Neural progenitor cell (in vitro differentiated cells): Measurements from ENCODE around the gene AIFM3. TPM values are rescaled to one million over a fixed set of nuclear protein-coding genes. Genes with fewer than 3 reads are reported as not detected.

Source experiments
- DNase-seq: peaks from one replicate; pipeline ENCODE4 v3.0.0-alpha.2; 2016; ENCODE audit warnings: low spot score
- H2AFZ ChIP-seq: fragments of 200-600 bp; sonication (generic); replicated peaks from 2 replicates; pipeline ENCODE4 v1.6.1; 2016; ENCODE audit warnings: antibody characterized with exemption
- H3F3A ChIP-seq: fragments of 200-600 bp; sonication (generic); 2 replicates; pipeline ENCODE4 v1.6.1; 2016; ENCODE audit warnings: antibody characterized with exemption, low read depth
- H3K27ac ChIP-seq: fragments of 200-600 bp; sonication (generic); 2 replicates; pipeline ENCODE4 v1.5.1; 2016; ENCODE audit warnings: mild to moderate bottlenecking
- H3K27me3 ChIP-seq: fragments of 200-600 bp; sonication (generic); 2 replicates; pipeline ENCODE4 v1.6.1; 2016; ENCODE audit warnings: mild to moderate bottlenecking, moderate library complexity
- H3K36me3 ChIP-seq: fragments of 200-600 bp; sonication (generic); 2 replicates; pipeline ENCODE4 v1.5.1; 2016
- H3K4me1 ChIP-seq: fragments of 200-600 bp; sonication (generic); 2 replicates; pipeline ENCODE4 v1.6.1; 2016; ENCODE audit warnings: mixed run types
- H3K4me2 ChIP-seq: fragments of 200-600 bp; sonication (generic); 2 replicates; pipeline ENCODE4 v1.6.1; 2016
- H3K4me3 ChIP-seq: fragments of 200-600 bp; sonication (generic); 2 replicates; pipeline ENCODE4 v1.5.1; 2016
- H3K79me2 ChIP-seq: fragments of 200-600 bp; sonication (generic); 2 replicates; pipeline ENCODE4 v1.6.1; 2016; ENCODE audit warnings: low read depth
- H3K9ac ChIP-seq: fragments of 200-600 bp; sonication (generic); 2 replicates; pipeline ENCODE4 v1.6.1; 2016
- H3K9me3 ChIP-seq: fragments of 200-600 bp; sonication (generic); 2 replicates; pipeline ENCODE4 v1.5.1; 2016; ENCODE audit warnings: low read depth
- H4K20me1 ChIP-seq: fragments of 200-600 bp; sonication (generic); 2 replicates; pipeline ENCODE4 v1.6.1; 2016; ENCODE audit warnings: low read depth
- H3K27ac Mint-ChIP-seq: 3 replicates; pipeline ENCODE4 v1.8.0; 2021; ENCODE audit warnings: mixed read lengths
- H3K27me3 Mint-ChIP-seq: 2 replicates; pipeline ENCODE4 v1.8.0; 2022; ENCODE audit warnings: low read depth, mild to moderate bottlenecking, inconsistent platforms, moderate library complexity, mixed read lengths; ENCODE audit not compliant: insufficient read depth
- H3K36me3 Mint-ChIP-seq: 3 replicates; pipeline ENCODE4 v1.8.0; 2021; ENCODE audit warnings: mixed read lengths
- H3K4me1 Mint-ChIP-seq: 3 replicates; pipeline ENCODE4 v1.8.0; 2021; ENCODE audit warnings: mixed read lengths
- H3K4me3 Mint-ChIP-seq: 3 replicates; pipeline ENCODE4 v1.8.0; 2021; ENCODE audit warnings: mild to moderate bottlenecking, moderate library complexity, mixed read lengths
- H3K9me3 Mint-ChIP-seq: 3 replicates; pipeline ENCODE4 v1.8.0; 2020; ENCODE audit warnings: mixed read lengths
- EZH2 ChIP-seq: fragments of 200-600 bp; sonication (generic); IDR thresholded peaks from 2 replicates; pipeline ENCODE4 v1.6.1; 2017; ENCODE audit warnings: antibody characterized with exemption, mild to moderate bottlenecking, moderate library complexity
- EZH2phosphoT487 ChIP-seq: fragments of 200-600 bp; sonication (generic); IDR thresholded peaks from 2 replicates; pipeline ENCODE4 v1.6.1; 2017; ENCODE audit warnings: antibody characterized with exemption
- total RNA-seq: library from RNA; depleted of rRNA; stranded (reverse); fragments of >200 nt; gene quantifications from 2 replicates; pipeline ENCODE4 v1.2.3, GENCODE V29; 2015; ENCODE audit warnings: low replicate concordance
- TF ChIP-seq, protein P1 (sequence below): fragments of 200-600 bp; sonication (generic); IDR thresholded peaks from 2 replicates; pipeline ENCODE4 v1.5.1; 2017; ENCODE audit warnings: antibody characterized with exemption, mild to moderate bottlenecking

Gene AIFM3
- total RNA-seq, 1 donor from 2014 or later, result 4.3 TPM

DNA sequence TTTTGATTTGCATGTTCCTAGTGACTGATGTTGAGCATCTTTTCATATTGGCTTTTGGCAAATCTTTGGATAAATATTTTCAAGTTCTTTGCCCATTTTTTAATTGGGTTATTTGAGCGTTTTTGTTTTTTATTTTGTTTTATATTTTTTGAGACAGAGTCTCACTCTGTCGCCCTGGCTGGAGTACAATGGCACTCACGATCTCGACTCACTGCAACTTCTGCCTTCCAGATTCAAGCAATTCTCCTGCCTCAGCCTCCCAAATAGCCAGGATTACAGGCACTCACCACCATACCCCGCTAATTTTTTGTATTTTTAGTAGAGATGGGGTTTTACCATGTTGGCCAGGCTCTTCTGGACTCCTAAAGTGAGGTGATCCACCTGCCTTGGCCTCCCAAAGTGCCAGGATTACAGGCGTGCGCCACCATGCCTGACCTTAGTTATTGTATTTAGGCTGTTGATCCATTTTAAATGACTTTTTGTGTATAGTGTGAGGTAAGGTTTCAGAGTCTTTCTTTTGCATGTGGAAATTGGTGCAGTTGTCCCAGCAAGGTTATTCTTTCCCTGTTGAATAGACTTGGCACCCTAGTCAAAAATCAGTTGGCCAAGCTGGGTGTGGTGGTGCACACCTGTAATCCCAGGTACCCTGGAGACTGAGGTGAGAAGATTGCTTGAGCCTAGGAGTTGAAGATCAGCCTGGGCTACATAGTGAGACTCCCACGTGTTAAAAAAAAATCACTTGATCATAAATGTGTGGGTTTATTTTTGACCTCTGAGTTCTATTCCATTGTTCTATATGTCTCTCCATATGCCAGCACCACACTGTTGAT lies 23.7 kb upstream of the AIFM3 start:
- Histone ChIP-seq H3K79me2 (peaks cover 100% of the 10 kb centered on the region), H3K9ac (no peak overlapping the region), H3K4me2 (no peak overlapping the region), H3K36me3 (no peaks in the 10 kb centered on the region), H2AFZ (no peak overlapping the region), H3K27ac (no peak overlapping the region), H3K9me3 (no peaks in the 10 kb centered on the region), H3F3A (peaks cover 6% of the 10 kb centered on the region), H4K20me1 (peaks cover 98% of the 10 kb centered on the region), H3K27me3 (no peaks in the 10 kb centered on the region), H3K4me3 (no peak overlapping the region), H3K4me1 (no peaks in the 10 kb centered on the region)
- H3K4me3 Mint-ChIP-seq, result no peak overlapping the region
- H3K27me3 Mint-ChIP-seq, result no peaks in the 10 kb centered on the region
- H3K36me3 Mint-ChIP-seq, result peaks cover 45% of the 10 kb centered on the region
- no peak for DNase-seq
- peaks cover 7% of the 10 kb centered on the region for H3K4me1 Mint-ChIP-seq
- no peaks in the 10 kb centered on the region for H3K9me3 Mint-ChIP-seq
- H3K27ac Mint-ChIP-seq, result no peak overlapping the region
- TF ChIP-seq EZH2phosphoT487 (no peak), EZH2 (no peak)
- TF ChIP-seq, protein P1, sequence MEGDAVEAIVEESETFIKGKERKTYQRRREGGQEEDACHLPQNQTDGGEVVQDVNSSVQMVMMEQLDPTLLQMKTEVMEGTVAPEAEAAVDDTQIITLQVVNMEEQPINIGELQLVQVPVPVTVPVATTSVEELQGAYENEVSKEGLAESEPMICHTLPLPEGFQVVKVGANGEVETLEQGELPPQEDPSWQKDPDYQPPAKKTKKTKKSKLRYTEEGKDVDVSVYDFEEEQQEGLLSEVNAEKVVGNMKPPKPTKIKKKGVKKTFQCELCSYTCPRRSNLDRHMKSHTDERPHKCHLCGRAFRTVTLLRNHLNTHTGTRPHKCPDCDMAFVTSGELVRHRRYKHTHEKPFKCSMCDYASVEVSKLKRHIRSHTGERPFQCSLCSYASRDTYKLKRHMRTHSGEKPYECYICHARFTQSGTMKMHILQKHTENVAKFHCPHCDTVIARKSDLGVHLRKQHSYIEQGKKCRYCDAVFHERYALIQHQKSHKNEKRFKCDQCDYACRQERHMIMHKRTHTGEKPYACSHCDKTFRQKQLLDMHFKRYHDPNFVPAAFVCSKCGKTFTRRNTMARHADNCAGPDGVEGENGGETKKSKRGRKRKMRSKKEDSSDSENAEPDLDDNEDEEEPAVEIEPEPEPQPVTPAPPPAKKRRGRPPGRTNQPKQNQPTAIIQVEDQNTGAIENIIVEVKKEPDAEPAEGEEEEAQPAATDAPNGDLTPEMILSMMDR, result no peak

GRCh38 chr22:20944042-20944441 lies 23.0 kb upstream of the AIFM3 start:
- H3K36me3 ChIP-seq, result no peaks in the 10 kb centered on the region
- peaks cover 6% of the 10 kb centered on the region for H3K4me1 Mint-ChIP-seq

GRCh38 chr22:20945578-20945934 lies 21.5 kb upstream of the AIFM3 start:
- Histone ChIP-seq H3F3A (peaks cover 18% of the 10 kb centered on the region), H3K27ac (no peak overlapping the region), H3K4me2 (no peak overlapping the region), H3K27me3 (no peaks in the 10 kb centered on the region), H3K9me3 (no peaks in the 10 kb centered on the region), H3K4me1 (no peaks in the 10 kb centered on the region), H3K9ac (no peak overlapping the region), H2AFZ (no peak overlapping the region), H3K4me3 (no peak overlapping the region), H3K79me2 (peaks cover 100% of the 10 kb centered on the region), H3K36me3 (no peaks in the 10 kb centered on the region), H4K20me1 (peaks cover 98% of the 10 kb centered on the region)
- H3K27me3 Mint-ChIP-seq, result no peaks in the 10 kb centered on the region
- TF ChIP-seq EZH2 (no peak), EZH2phosphoT487 (no peak)
- TF ChIP-seq, protein P1, result no peak
- DNase-seq, result no peak
- no peaks in the 10 kb centered on the region for H3K9me3 Mint-ChIP-seq
- H3K27ac Mint-ChIP-seq, result no peak overlapping the region
- peaks cover 12% of the 10 kb centered on the region for H3K4me1 Mint-ChIP-seq
- no peak overlapping the region for H3K4me3 Mint-ChIP-seq
- peaks cover 42% of the 10 kb centered on the region for H3K36me3 Mint-ChIP-seq

More at GRCh38 chr22:20944042-20944441, 23.0 kb upstream of the AIFM3 start:
- H3K27me3 Mint-ChIP-seq, result no peaks in the 10 kb centered on the region
- peaks cover 40% of the 10 kb centered on the region for H3K36me3 Mint-ChIP-seq
- no peaks in the 10 kb centered on the region for H3K4me1 ChIP-seq
- H3K9ac ChIP-seq, result no peak overlapping the region
- peaks cover 98% of the 10 kb centered on the region for H4K20me1 ChIP-seq
- no peaks in the 10 kb centered on the region for H3K9me3 Mint-ChIP-seq
- no peak for DNase-seq
- H3K4me3 ChIP-seq, result no peak overlapping the region
- peaks cover 100% of the 10 kb centered on the region for H3K79me2 ChIP-seq
- no peaks in the 10 kb centered on the region for H3K9me3 ChIP-seq
- H3K27ac ChIP-seq, result no peak overlapping the region
- H3K4me3 Mint-ChIP-seq, result no peak overlapping the region
- no peaks in the 10 kb centered on the region for H3K27me3 ChIP-seq
- no peak overlapping the region for H3K27ac Mint-ChIP-seq
- peaks cover 13% of the 10 kb centered on the region for H3F3A ChIP-seq
- no peak overlapping the region for H3K4me2 ChIP-seq
- no peak overlapping the region for H2AFZ ChIP-seq
- TF ChIP-seq EZH2phosphoT487 (no peak), EZH2 (no peak)
- TF ChIP-seq, protein P1, result no peak
